ENCODE data around the gene C2orf81.

Gene C2orf81

DNA sequence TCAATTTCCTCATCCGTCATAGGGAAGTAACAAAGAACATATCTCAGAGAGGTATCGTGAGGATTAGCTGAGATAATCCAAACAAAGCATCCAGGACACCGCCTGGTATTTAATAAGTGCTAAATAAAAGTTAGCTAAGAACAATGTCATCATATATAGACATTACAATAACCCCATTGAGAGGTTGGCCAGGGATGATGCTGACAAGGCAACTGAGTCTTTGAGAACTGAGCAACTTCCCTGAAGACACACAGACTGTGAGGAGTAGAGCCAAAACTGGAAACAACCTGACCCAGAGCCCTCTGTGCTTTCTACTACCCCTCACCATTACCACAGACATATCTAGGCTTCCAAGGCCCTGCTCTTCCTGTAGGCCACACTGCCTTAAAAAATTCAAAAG is 39.7 kb downstream of the C2orf81 start:
- Histone ChIP-seq H3K4me3 (ENCODE audit: low read length) (no peak overlapping the region), H2AFZ (ENCODE audit: low read depth, low read length) (no peak overlapping the region), H3K4me1 (ENCODE audit: low read length) (peaks cover 7% of the 10 kb centered on the region; the same call in 1 of the 2 replicates), H3K4me2 (ENCODE audit: low read length) (no peak overlapping the region), H3K9ac (ENCODE audit: low read length) (no peak overlapping the region), H4K20me1 (ENCODE audit: insufficient read depth, low read length) (no peaks in the 10 kb centered on the region), H3K79me2 (ENCODE audit: low read length) (peaks cover 16% of the 10 kb centered on the region), H3K27me3 (ENCODE audit: low read depth, low read length) (no peaks in the 10 kb centered on the region), H3K9me3 (ENCODE audit: insufficient read depth, low read length) (no peaks in the 10 kb centered on the region), H3K27ac (ENCODE audit: low read length) (no peak overlapping the region), H3K36me3 (replicated peaks; ENCODE audit: low read depth, low read length) (peaks cover 8% of the 10 kb centered on the region)
- no peak for TF ChIP-seq EZH2phosphoT487 (IDR thresholded peaks at IDR 0.05; ENCODE audit: low read depth)
- TF ChIP-seq, protein P1, sequence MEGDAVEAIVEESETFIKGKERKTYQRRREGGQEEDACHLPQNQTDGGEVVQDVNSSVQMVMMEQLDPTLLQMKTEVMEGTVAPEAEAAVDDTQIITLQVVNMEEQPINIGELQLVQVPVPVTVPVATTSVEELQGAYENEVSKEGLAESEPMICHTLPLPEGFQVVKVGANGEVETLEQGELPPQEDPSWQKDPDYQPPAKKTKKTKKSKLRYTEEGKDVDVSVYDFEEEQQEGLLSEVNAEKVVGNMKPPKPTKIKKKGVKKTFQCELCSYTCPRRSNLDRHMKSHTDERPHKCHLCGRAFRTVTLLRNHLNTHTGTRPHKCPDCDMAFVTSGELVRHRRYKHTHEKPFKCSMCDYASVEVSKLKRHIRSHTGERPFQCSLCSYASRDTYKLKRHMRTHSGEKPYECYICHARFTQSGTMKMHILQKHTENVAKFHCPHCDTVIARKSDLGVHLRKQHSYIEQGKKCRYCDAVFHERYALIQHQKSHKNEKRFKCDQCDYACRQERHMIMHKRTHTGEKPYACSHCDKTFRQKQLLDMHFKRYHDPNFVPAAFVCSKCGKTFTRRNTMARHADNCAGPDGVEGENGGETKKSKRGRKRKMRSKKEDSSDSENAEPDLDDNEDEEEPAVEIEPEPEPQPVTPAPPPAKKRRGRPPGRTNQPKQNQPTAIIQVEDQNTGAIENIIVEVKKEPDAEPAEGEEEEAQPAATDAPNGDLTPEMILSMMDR (IDR thresholded peaks at IDR 0.05; ENCODE audit: low read depth, low read length), result no peak

DNA sequence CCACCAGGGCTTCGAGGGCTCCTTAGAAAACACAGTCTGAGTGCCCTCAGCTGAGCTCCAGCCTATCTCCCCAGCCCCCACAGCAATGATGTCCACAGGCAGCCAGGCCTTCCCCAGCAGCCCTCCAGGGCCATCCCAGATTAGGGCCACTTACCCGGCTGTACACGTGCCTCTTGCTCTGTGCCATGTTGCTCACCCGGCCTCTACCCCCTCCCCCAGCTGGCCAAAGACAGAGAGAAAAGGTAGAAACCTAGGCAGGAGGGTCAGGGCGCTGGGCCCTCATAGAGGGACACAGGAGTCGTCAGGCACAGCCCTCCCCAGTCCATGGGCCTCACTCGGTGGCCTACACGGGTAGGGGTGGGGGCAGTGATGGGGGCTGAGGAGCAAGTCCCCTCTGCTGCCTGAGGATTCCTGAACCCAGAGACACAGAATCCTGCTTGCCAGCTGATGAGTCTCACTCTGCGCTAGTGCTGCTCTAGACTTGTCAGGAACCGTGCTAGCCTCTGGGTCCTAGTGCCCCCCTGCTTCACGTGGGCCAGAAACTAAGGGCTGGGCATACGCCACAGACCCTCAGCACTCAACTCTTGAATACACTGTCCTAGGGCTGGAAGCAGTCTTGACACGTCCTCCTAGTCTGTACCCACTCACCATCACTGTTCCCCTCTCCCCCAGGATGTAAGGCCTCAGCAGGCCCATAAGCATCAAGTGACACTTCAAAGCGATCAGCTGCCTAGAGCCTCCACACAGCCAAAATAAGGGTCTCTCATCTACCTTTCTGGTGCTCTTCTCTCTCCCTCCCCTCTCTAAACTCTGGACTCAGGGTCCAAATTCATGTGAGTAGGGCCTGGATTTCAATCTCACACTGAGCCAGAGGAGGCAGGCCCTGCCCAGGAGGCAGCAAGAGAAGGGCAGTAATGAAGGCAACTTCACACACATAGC is 41.3 kb downstream of the C2orf81 start, which contains the start of gene DCTN1:
TSS of gene DCTN1 (minus strand) at position 461 of the 939 bp plus-strand sequence. CDS start at position 187, 274 bp downstream.
- TF ChIP-seq EZH2phosphoT487 (IDR thresholded peaks at IDR 0.05; ENCODE audit: low read depth), result no peak
- TF ChIP-seq, protein P1 (IDR thresholded peaks at IDR 0.05; ENCODE audit: low read depth, low read length), result no peak
- Histone ChIP-seq H3K27ac (ENCODE audit: low read length) (no peak within 1 kb of the TSS), H3K4me3 (ENCODE audit: low read length) (peak within 1 kb of the TSS; percentile 46), H4K20me1 (ENCODE audit: insufficient read depth, low read length) (no peaks in the 10 kb centered on the region), H3K36me3 (replicated peaks; ENCODE audit: low read depth, low read length) (peaks cover 5% of the 10 kb centered on the region), H3K9ac (ENCODE audit: low read length) (no peak within 1 kb of the TSS), H2AFZ (ENCODE audit: low read depth, low read length) (no peak within 1 kb of the TSS), H3K4me2 (ENCODE audit: low read length) (peak within 1 kb of the TSS; percentile 46), H3K4me1 (ENCODE audit: low read length) (peaks cover 7% of the 10 kb centered on the region; the same call in 1 of the 2 replicates), H3K27me3 (ENCODE audit: low read depth, low read length) (no peaks in the 10 kb centered on the region), H3K79me2 (ENCODE audit: low read length) (peaks cover 16% of the 10 kb centered on the region), H3K9me3 (ENCODE audit: insufficient read depth, low read length) (no peaks in the 10 kb centered on the region)

DNA sequence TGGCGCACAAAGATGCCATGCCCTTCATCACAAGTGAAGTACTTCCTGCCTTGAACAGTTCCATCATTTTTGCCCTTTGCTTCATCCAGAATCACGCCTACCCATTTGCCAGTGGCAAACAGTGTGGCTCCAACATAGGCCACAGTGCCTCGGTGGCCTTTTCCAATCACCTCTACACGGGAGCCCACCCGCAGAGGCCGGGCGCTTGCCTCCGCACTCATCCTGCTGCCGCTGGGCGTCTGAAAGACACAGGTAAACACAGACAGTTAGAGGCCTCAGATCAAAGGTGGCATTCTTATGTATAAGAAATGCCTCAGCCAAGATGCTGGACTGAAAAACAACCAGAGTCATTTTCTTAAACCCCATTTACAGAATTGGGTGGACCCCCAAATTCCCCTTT is 43.4 kb downstream of the C2orf81 start:
- Histone ChIP-seq H3K4me1 (ENCODE audit: low read length) (peaks cover 7% of the 10 kb centered on the region; the same call in 1 of the 2 replicates), H2AFZ (ENCODE audit: low read depth, low read length) (no peak overlapping the region), H3K4me2 (ENCODE audit: low read length) (no peak overlapping the region), H3K9ac (ENCODE audit: low read length) (no peak overlapping the region), H3K4me3 (ENCODE audit: low read length) (no peak overlapping the region), H3K9me3 (ENCODE audit: insufficient read depth, low read length) (no peaks in the 10 kb centered on the region), H4K20me1 (ENCODE audit: insufficient read depth, low read length) (0 out of 2 replicates have a peak, but pooled peaks cover 3% of the 10 kb centered on the region), H3K27me3 (ENCODE audit: low read depth, low read length) (no peaks in the 10 kb centered on the region), H3K79me2 (ENCODE audit: low read length) (peaks cover 16% of the 10 kb centered on the region), H3K27ac (ENCODE audit: low read length) (no peak overlapping the region), H3K36me3 (replicated peaks; ENCODE audit: low read depth, low read length) (no peaks in the 10 kb centered on the region)
- TF ChIP-seq, protein P1 (IDR thresholded peaks at IDR 0.05; ENCODE audit: low read depth, low read length), result no peak
- no peak for TF ChIP-seq EZH2phosphoT487 (IDR thresholded peaks at IDR 0.05; ENCODE audit: low read depth)

DNA sequence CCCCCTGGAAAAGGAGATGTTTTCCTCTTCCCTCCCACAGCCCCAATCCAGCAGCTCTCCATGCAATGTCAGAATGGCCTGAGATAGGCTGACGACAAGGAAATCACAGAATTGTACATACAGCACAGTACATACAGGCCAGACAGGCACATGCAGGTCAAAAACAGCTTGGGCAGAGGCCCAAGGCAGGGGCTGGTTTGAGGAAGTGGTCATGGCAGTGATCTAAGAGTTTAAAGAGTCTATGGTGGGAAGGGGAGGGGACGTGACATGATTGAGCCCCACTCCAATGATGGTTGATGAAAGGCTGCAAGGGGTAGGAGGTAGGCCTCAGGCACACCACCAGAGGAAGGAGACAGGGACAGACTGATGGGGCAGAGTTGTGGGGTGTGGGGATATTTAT is 45.6 kb downstream of the C2orf81 start:
- TF ChIP-seq, protein P1 (IDR thresholded peaks at IDR 0.05; ENCODE audit: low read depth, low read length), result no peak
- no peak for TF ChIP-seq EZH2phosphoT487 (IDR thresholded peaks at IDR 0.05; ENCODE audit: low read depth)
- Histone ChIP-seq H3K9me3 (ENCODE audit: insufficient read depth, low read length) (no peaks in the 10 kb centered on the region), H3K9ac (ENCODE audit: low read length) (no peak overlapping the region), H4K20me1 (ENCODE audit: insufficient read depth, low read length) (0 out of 2 replicates have a peak, but pooled peaks cover 3% of the 10 kb centered on the region), H3K36me3 (replicated peaks; ENCODE audit: low read depth, low read length) (peaks cover 3% of the 10 kb centered on the region), H3K4me1 (ENCODE audit: low read length) (peaks cover 7% of the 10 kb centered on the region; the same call in 1 of the 2 replicates), H3K4me2 (ENCODE audit: low read length) (no peak overlapping the region), H3K27me3 (ENCODE audit: low read depth, low read length) (no peaks in the 10 kb centered on the region), H3K79me2 (ENCODE audit: low read length) (peaks cover 11% of the 10 kb centered on the region), H3K27ac (ENCODE audit: low read length) (no peak overlapping the region), H3K4me3 (ENCODE audit: low read length) (no peak overlapping the region), H2AFZ (ENCODE audit: low read depth, low read length) (no peak overlapping the region)

All from OCI-LY3 (cell line).